Jurkat, Clone E6-1 (cell line): ENCODE data around the gene ARID1B.

ENCODE experiments used
- DNase-seq: peaks from one replicate; pipeline ENCODE4 v3.0.0-alpha.2; 2011; ENCODE audit warnings: low read depth, low spot score
- H3K4me3 ChIP-seq: 2 replicates; pipeline ENCODE4 v1.5.1; 2011; ENCODE audit warnings: mild to moderate bottlenecking, low read length, control low read depth, moderate library complexity

The ARID1B gene

GRCh38 chr6:157066781-157067491 lies 289.8 kb downstream of the ARID1B start:
- no peak for DNase-seq
- no peak overlapping the region for H3K4me3 ChIP-seq

- no peak overlapping the region for H3K4me3 ChIP-seq
- DNase-seq = no peak
Observed at GRCh38 chr6:157067507-157067906, 290.3 kb downstream of the ARID1B start.

- no peak for DNase-seq
- no peak overlapping the region for H3K4me3 ChIP-seq
Observed at GRCh38 chr6:157068691-157069324, 291.6 kb downstream of the ARID1B start.

GRCh38 chr6:157069585-157069984 lies 292.4 kb downstream of the ARID1B start:
- DNase-seq = no peak

GRCh38 chr6:157070403-157071107 lies 293.4 kb downstream of the ARID1B start:
- H3K4me3 ChIP-seq = no peak overlapping the region
- no peak for DNase-seq

More at GRCh38 chr6:157069585-157069984, 292.4 kb downstream of the ARID1B start:
- H3K4me3 ChIP-seq = no peak overlapping the region

- DNase-seq = no peak
- no peak overlapping the region for H3K4me3 ChIP-seq
Observed at GRCh38 chr6:157072128-157072527, 294.9 kb downstream of the ARID1B start.

- H3K4me3 ChIP-seq = no peak overlapping the region
- no peak for DNase-seq
Observed at GRCh38 chr6:157073596-157073995, 296.4 kb downstream of the ARID1B start.

- H3K4me3 ChIP-seq = no peak overlapping the region
- no peak for DNase-seq
Observed at GRCh38 chr6:157074969-157075368, 297.8 kb downstream of the ARID1B start.

GRCh38 chr6:157075549-157076450 lies 298.6 kb downstream of the ARID1B start:
- DNase-seq = no peak
- no peak overlapping the region for H3K4me3 ChIP-seq

GRCh38 chr6:157076451-157076822 lies 299.3 kb downstream of the ARID1B start:
- DNase-seq = no peak
- H3K4me3 ChIP-seq = no peak overlapping the region

- H3K4me3 ChIP-seq = no peak overlapping the region
- DNase-seq = no peak
Observed at GRCh38 chr6:157077251-157077650, 300.1 kb downstream of the ARID1B start.

GRCh38 chr6:157078326-157078725 lies 301.1 kb downstream of the ARID1B start:
- no peak overlapping the region for H3K4me3 ChIP-seq
- DNase-seq = no peak

- no peak for DNase-seq
- no peak overlapping the region for H3K4me3 ChIP-seq
Observed at GRCh38 chr6:157079277-157079676, 302.1 kb downstream of the ARID1B start.

- DNase-seq = no peak
- H3K4me3 ChIP-seq = no peak overlapping the region
Observed at GRCh38 chr6:157079771-157080170, 302.6 kb downstream of the ARID1B start.

GRCh38 chr6:157080986-157081391 lies 303.8 kb downstream of the ARID1B start:
- DNase-seq = no peak
- H3K4me3 ChIP-seq = no peak overlapping the region

GRCh38 chr6:157083343-157083742 lies 306.2 kb downstream of the ARID1B start:
- H3K4me3 ChIP-seq = no peak overlapping the region
- DNase-seq = no peak

GRCh38 chr6:157086632-157087031 lies 309.5 kb downstream of the ARID1B start:
- no peak for DNase-seq
- no peak overlapping the region for H3K4me3 ChIP-seq

- H3K4me3 ChIP-seq = no peak overlapping the region
- no peak for DNase-seq
Observed at GRCh38 chr6:157087974-157088373, 310.8 kb downstream of the ARID1B start.

- no peak overlapping the region for H3K4me3 ChIP-seq
- no peak for DNase-seq
Observed at GRCh38 chr6:157088841-157089240, 311.7 kb downstream of the ARID1B start.
